Upper lobe of right lung (tissue), 1 donor: ENCODE data around the gene BTBD18. TPM values are rescaled to one million over a fixed set of nuclear protein-coding genes. Genes with fewer than 3 reads are reported as not detected.

Source experiments
- ATAC-seq: fragments of 200-7000 bp; cut with Tn5 transposase; one replicate; pipeline ENCODE4 v1.9.1; 2020; ENCODE audit warnings: mild to moderate bottlenecking, moderate library complexity
- DNase-seq: peaks from one replicate; pipeline ENCODE4 v3.0.0-alpha.2; 2020
- H3K27ac ChIP-seq: fragments of 200-600 bp; one replicate; pipeline ENCODE4 v1.8.0; 2022
- H3K27me3 ChIP-seq: fragments of 200-600 bp; one replicate; pipeline ENCODE4 v1.8.0; 2022; ENCODE audit warnings: mild to moderate bottlenecking
- H3K36me3 ChIP-seq: fragments of 200-600 bp; one replicate; pipeline ENCODE4 v1.8.0; 2022
- H3K4me1 ChIP-seq: fragments of 200-600 bp; one replicate; pipeline ENCODE4 v1.8.0; 2022
- H3K4me3 ChIP-seq: fragments of 200-600 bp; one replicate; pipeline ENCODE4 v1.8.0; 2022; ENCODE audit warnings: mild to moderate bottlenecking
- H3K9me3 ChIP-seq: fragments of 200-600 bp; one replicate; pipeline ENCODE4 v1.8.0; 2022
- intact Hi-C: fragments of 100-400 bp; cut with DNase I; formaldehyde crosslinking; loops from one replicate; pipeline ENCODE4 v1.11.0; 2022
- total RNA-seq: library from RNA; stranded (reverse); fragmentation: NEBNext Ultra II Directional; extraction: Animal tissue kit (Norgen Biotek cat#: 25700); gene quantifications from one replicate; pipeline ENCODE4 v1.2.1, GENCODE V29; 2021
- TF ChIP-seq, protein P1 (sequence below): fragments of 200-600 bp; IDR thresholded peaks from one replicate; pipeline ENCODE4 v1.8.0; 2022; ENCODE audit warnings: antibody characterized with exemption
- donor health status: DM: no; HTN: yes; CAD: no; lungs with severe emphysema.

Gene BTBD18
- total RNA-seq, 1 donor from 2014 or later, result not detected

DNA sequence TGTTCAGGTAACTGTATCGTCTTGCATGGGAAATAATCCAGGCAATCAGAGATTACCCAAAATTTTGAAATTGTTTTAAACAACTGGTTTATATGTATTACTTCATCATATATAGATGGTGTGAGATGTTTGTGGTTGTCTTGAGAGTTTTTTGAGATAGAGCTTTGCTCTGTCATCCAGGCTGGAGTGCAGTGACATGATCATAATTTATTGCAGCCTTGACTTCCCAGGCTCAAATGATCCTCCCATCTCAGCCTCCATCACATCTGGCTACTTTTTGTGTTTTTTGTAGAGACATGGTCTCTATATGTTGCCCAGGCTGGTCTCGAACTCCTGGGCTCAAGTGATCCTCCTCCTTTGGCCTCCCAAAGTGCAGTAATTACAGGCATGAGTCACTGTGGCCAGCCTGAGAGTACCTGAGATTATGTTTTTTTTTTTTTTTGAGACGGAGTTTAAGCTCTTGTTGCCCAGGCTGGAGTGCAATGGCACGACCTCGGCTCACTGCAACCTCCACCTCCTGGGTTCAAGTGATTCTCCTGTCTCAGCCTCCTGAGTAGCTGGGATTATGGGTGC is 21.5 kb upstream of the BTBD18 start:
- Histone ChIP-seq H3K27me3 (no peaks in the 10 kb centered on the region), H3K4me1 (peaks cover 89% of the 10 kb centered on the region), H3K36me3 (no peaks in the 10 kb centered on the region), H3K9me3 (no peaks in the 10 kb centered on the region), H3K4me3 (no peak overlapping the region), H3K27ac (peak overlapping the region; percentile 44)
- intact Hi-C loops, result no loop called here
- TF ChIP-seq, protein P1, sequence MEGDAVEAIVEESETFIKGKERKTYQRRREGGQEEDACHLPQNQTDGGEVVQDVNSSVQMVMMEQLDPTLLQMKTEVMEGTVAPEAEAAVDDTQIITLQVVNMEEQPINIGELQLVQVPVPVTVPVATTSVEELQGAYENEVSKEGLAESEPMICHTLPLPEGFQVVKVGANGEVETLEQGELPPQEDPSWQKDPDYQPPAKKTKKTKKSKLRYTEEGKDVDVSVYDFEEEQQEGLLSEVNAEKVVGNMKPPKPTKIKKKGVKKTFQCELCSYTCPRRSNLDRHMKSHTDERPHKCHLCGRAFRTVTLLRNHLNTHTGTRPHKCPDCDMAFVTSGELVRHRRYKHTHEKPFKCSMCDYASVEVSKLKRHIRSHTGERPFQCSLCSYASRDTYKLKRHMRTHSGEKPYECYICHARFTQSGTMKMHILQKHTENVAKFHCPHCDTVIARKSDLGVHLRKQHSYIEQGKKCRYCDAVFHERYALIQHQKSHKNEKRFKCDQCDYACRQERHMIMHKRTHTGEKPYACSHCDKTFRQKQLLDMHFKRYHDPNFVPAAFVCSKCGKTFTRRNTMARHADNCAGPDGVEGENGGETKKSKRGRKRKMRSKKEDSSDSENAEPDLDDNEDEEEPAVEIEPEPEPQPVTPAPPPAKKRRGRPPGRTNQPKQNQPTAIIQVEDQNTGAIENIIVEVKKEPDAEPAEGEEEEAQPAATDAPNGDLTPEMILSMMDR, result no peak
- no peak for ATAC-seq
- DNase-seq, result no peak

DNA sequence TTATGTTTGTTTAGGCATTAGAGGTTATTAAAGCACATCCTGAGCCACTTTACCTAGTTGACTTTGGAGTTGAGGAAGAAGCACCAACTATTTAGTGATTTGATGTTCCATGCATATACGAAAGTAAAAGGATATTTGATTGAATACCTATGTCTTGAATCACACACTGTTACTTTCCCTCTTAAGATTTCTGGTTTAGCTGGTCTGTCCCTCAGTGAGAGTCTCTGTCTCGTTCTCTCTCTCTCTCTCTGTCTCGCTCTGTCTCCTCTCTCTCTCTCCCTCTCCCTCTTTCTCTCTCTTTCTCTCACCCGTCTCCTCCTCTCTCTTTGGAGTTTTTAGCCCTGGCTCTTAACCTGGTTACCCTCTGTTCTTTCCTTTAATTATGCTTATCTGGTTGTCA is 20.9 kb upstream of the BTBD18 start:
- peak overlapping the region; percentile 44 for H3K27ac ChIP-seq
- no peak overlapping the region for H3K4me3 ChIP-seq
- ATAC-seq (peak; percentile 19), DNase-seq (no peak)
- no peaks in the 10 kb centered on the region for H3K27me3 ChIP-seq
- peaks cover 83% of the 10 kb centered on the region for H3K4me1 ChIP-seq
- TF ChIP-seq, protein P1, result no peak
- intact Hi-C loops, result no loop called here
- H3K9me3 ChIP-seq, result no peaks in the 10 kb centered on the region
- no peaks in the 10 kb centered on the region for H3K36me3 ChIP-seq

DNA sequence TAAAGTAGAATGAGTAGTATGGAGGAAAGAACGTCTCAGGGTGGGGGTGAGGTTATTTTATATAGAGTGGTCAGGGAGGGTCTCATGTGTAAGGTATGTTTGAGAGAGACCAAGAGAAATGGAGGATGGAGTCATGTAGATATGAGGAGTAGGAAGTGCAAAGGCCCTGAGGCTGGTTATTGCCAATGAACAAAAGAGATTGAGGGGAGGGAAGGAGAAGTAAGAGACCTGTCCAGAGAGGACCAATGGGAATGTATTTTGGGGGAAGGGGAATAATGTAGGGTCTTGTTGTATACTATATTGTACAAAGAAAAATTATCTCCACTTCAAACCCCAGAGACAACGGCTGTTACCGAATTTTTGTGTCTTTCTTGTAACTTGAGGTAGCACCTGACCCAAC is 19.7 kb upstream of the BTBD18 start:
- TF ChIP-seq, protein P1, result no peak
- H3K4me3 ChIP-seq, result no peak overlapping the region
- peak overlapping the region; percentile 18 for H3K27ac ChIP-seq
- ATAC-seq, result no peak
- intact Hi-C loops, result no loop called here
- H3K27me3 ChIP-seq, result no peaks in the 10 kb centered on the region
- DNase-seq, result no peak
- H3K9me3 ChIP-seq, result no peaks in the 10 kb centered on the region
- H3K36me3 ChIP-seq, result no peaks in the 10 kb centered on the region
- H3K4me1 ChIP-seq, result peaks cover 74% of the 10 kb centered on the region

DNA sequence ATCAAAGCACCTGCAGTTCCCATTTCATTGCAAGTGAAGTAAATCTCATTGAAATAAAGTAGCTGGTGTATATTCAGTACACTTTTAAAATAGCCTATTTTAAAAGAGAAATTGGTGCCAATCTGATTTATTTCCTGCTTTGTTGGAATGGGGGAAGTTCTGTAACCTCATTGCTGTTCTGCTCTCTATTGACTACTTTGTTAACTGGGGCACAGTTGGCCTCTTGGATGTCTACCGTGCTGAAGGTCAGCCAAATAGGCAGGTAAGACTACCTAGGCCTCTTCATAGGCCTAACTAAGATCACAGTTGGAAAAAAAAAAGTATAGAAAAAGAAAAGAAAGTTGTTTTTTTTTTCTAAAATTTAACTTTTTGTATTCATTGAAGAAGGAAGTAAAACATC is 19.2 kb upstream of the BTBD18 start:
- TF ChIP-seq, protein P1, result no peak
- Histone ChIP-seq H3K4me1 (peaks cover 74% of the 10 kb centered on the region), H3K9me3 (no peaks in the 10 kb centered on the region), H3K4me3 (no peak overlapping the region), H3K36me3 (no peaks in the 10 kb centered on the region), H3K27me3 (no peaks in the 10 kb centered on the region), H3K27ac (peak overlapping the region; percentile 18)
- intact Hi-C loops, result no loop called here
- DNase-seq (no peak), ATAC-seq (no peak)

DNA sequence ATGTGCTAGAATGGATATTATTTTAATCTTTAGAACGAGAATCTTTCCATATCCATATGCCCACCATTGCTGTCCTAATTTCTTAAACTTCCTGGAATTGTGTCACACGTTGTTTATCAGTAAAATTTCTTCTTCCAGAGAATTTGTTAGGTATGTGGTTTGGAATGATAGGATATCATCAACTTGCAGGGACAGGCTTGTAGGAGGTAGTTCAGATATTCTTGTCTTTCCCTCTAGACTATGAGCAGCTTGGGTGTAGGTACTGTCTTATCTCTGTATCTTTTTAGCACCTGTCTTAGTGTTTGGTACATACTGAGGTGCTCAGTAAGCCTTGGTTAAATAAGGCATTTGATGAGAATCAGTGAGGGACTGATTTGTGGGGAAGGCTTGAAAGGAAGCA is 13.4 kb upstream of the BTBD18 start:
- DNase-seq, result no peak
- H3K4me1 ChIP-seq, result peaks cover 35% of the 10 kb centered on the region
- H3K36me3 ChIP-seq, result no peaks in the 10 kb centered on the region
- intact Hi-C loops, result loop anchor here (5.0 kb wide), 1 partner anchor 32 kb away; no protein-coding TSS in a partner anchor
- no peaks in the 10 kb centered on the region for H3K9me3 ChIP-seq
- H3K27ac ChIP-seq, result peak overlapping the region; percentile 85
- H3K27me3 ChIP-seq, result no peaks in the 10 kb centered on the region
- TF ChIP-seq, protein P1, result no peak
- no peak for ATAC-seq
- peak overlapping the region; percentile 57 for H3K4me3 ChIP-seq

DNA sequence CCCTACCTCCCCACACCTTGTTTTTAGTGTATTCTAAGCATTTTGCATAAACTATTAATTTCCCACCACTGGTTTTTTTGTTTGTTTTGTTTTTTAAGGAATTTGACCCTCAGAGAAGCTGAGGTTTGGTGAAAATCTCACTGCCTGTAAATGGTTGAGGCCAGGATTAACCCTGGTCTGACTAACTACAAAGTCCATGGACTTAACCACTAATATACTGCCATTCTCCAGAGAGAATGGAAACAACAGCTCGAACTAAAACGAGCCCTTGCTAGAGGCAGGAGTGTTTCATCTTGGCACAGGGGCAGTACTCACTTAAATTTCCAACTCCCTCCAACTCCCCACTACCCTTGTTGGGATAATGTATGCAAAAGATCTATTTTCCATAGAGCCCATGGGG is 12.9 kb upstream of the BTBD18 start:
- Histone ChIP-seq H3K9me3 (no peaks in the 10 kb centered on the region), H3K27ac (peak overlapping the region; percentile 85), H3K27me3 (no peaks in the 10 kb centered on the region), H3K4me3 (peak overlapping the region; percentile 57), H3K36me3 (no peaks in the 10 kb centered on the region), H3K4me1 (peaks cover 30% of the 10 kb centered on the region)
- intact Hi-C loops, result loop anchor here (5.0 kb wide), 1 partner anchor 33 kb away; no protein-coding TSS in a partner anchor
- DNase-seq (no peak), ATAC-seq (no peak)
- TF ChIP-seq, protein P1, result no peak
